Esophagus muscularis mucosa (tissue), 4 donors: ENCODE results near the gene MYCBPAP.

Experiments
- EP300 ChIP-seq: sonication (generic); formaldehyde crosslinking; IDR thresholded peaks from one replicate; pipeline ENCODE4 v1.6.1; 2017; ENCODE audit warnings: antibody characterized with exemption
- POLR2A ChIP-seq: fragments of 450-650 bp; IDR thresholded peaks from one replicate; pipeline ENCODE4 v1.6.1; 2017; ENCODE audit warnings: antibody characterized with exemption, moderate library complexity, mild to moderate bottlenecking, low read depth
- TF ChIP-seq, protein P1 (sequence below), 3 experiments: fragments of 200-600 bp in 2 of 3; fragments of 450-650 bp in 1 of 3; sonication (generic) in 2 of 3; IDR thresholded peaks; one replicate each; pipeline ENCODE4 v1.5.1; 2017 to 2019; ENCODE audit warnings: antibody characterized with exemption in 3 of 3, mild to moderate bottlenecking in 2 of 3, moderate library complexity in 1 of 3

DNA sequence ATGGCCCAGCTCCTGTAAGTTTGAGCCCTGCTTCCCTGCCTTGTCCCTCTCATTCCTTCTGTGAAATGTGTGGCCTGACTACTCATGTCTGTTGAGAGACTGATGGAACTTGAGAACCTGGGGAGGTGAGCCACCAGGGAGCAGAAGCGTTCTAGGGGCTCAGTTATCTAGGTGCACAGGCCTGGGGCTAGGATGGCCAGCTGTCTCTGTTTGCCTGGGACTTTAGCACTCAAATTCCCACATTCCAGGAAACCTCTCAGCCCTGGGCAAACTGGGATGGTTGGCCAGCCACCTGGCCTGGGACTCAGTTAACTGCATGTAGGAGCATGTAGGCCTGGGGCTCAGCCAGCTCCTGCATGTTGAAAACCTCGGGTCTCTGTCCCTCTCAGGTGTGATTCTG, 15.0 kb downstream of the MYCBPAP start:
- TF ChIP-seq, protein P1, sequence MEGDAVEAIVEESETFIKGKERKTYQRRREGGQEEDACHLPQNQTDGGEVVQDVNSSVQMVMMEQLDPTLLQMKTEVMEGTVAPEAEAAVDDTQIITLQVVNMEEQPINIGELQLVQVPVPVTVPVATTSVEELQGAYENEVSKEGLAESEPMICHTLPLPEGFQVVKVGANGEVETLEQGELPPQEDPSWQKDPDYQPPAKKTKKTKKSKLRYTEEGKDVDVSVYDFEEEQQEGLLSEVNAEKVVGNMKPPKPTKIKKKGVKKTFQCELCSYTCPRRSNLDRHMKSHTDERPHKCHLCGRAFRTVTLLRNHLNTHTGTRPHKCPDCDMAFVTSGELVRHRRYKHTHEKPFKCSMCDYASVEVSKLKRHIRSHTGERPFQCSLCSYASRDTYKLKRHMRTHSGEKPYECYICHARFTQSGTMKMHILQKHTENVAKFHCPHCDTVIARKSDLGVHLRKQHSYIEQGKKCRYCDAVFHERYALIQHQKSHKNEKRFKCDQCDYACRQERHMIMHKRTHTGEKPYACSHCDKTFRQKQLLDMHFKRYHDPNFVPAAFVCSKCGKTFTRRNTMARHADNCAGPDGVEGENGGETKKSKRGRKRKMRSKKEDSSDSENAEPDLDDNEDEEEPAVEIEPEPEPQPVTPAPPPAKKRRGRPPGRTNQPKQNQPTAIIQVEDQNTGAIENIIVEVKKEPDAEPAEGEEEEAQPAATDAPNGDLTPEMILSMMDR (IDR thresholded peaks at IDR 0.05) = no peak
- TF ChIP-seq POLR2A (no peak), EP300 (no peak)
